ENCODE data around the gene BCL11A. TPM values are rescaled to one million over a fixed set of nuclear protein-coding genes. Genes with fewer than 3 reads are reported as not detected.

BCL11A gene
- total RNA-seq, 2 donors from 2014 or later = 14.3 to 16.2 TPM

DNA sequence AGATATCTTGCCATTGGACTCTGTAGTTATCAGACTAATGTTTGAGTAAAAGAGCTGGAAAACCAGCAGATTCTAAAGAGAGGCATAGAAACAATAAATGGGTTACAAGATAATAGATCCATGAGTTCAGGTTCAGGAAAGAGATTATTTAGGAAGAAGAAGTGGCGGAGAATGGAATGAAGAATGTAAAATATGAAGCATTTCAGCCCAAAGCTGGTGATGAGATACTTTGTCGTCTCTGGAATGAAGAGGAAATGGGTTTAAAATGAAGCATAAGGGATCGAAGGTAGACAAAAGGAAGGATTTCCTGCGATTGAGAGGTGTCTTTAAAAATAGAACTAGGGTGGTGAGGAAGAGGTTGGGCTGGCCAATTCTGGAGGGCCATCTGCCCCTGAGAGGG lies 36.6 kb downstream of the BCL11A start:
- 83 to 94% methylated on average over 4 of the region's 4 CpGs for WGBS, 2 donors
- no peak for TF ChIP-seq POLR2A (IDR thresholded peaks at IDR 0.05)
- TF ChIP-seq, protein P1, sequence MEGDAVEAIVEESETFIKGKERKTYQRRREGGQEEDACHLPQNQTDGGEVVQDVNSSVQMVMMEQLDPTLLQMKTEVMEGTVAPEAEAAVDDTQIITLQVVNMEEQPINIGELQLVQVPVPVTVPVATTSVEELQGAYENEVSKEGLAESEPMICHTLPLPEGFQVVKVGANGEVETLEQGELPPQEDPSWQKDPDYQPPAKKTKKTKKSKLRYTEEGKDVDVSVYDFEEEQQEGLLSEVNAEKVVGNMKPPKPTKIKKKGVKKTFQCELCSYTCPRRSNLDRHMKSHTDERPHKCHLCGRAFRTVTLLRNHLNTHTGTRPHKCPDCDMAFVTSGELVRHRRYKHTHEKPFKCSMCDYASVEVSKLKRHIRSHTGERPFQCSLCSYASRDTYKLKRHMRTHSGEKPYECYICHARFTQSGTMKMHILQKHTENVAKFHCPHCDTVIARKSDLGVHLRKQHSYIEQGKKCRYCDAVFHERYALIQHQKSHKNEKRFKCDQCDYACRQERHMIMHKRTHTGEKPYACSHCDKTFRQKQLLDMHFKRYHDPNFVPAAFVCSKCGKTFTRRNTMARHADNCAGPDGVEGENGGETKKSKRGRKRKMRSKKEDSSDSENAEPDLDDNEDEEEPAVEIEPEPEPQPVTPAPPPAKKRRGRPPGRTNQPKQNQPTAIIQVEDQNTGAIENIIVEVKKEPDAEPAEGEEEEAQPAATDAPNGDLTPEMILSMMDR (IDR thresholded peaks at IDR 0.05) = no peak
- Histone ChIP-seq H3K4me1 (peaks cover 22% of the 10 kb centered on the region), H3K36me3 (replicated peaks in 1 of 2; ENCODE audit: insufficient read depth in 1 of 2, low read depth in 2 of 2) (no peaks in the 10 kb centered on the region), H3K27me3 (no peaks in the 10 kb centered on the region), H3K27ac (no peak overlapping the region), H3K4me3 (no peak overlapping the region), H3K9me3 (no peaks in the 10 kb centered on the region)
- ATAC-seq (no peak), DNase-seq (no peak)
- intact Hi-C loops (cut with DNase I) = no loop called here

DNA sequence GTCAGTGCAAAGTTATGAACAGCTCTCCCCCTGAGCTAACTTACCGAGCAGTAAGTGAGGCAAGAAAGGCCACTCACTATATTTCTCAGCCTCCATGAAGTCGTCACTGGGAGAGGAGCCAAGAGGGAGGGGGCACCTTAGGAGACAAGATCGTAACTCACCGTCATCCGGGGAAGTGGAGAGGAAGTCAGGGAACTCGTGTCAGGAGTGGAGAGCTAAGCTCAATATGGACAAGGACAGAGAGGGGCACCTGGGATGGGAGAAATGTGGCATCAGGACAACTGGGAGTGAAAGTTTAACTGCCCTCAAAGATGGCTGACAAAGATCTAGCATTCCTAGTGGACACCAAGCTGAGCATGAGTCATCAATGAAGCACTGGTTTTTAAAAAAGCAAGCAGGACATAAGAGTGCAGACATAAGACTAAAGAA lies 37.1 kb downstream of the BCL11A start:
- DNase-seq = no peak

DNA sequence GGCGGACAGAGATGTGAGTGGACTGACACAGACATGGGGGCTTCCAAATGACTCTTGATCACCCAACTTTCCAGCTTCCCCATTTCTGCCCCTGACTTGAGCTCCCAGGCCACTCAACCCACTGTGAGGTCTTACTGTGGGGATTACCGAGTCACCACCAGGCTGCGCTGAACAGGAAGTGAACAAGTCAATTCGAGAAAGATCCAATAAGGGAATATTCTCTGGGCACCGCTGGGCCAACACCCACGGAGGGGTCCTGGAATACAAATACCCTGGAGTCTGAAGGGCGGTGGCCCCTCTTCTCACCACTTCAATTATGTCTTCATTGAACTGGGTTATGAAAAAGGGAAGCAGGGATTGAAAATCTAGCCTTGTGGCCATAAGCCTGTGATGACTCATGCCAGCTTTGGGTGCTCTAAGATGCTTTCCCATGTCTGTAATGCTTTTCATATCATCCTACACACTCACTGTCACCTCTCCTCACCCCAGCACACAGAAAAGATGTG lies 37.7 kb downstream of the BCL11A start:
- 77 to 95% methylated on average over 7 of the region's 7 CpGs for WGBS, 2 donors
- peaks cover 27% of the 10 kb centered on the region for H3K4me1 ChIP-seq
- H3K4me3 ChIP-seq = no peak overlapping the region
- no peaks in the 10 kb centered on the region for H3K36me3 ChIP-seq (replicated peaks in 1 of 2; ENCODE audit: insufficient read depth in 1 of 2, low read depth in 2 of 2)
- DNase-seq = peak in 1 of 4 donors; percentile 34
- ATAC-seq = no peak
- H3K27me3 ChIP-seq = no peaks in the 10 kb centered on the region
- no peak overlapping the region for H3K27ac ChIP-seq
- intact Hi-C loops (cut with DNase I) = no loop called here
- TF ChIP-seq, protein P1 (IDR thresholded peaks at IDR 0.05) = no peak
- TF ChIP-seq POLR2A (IDR thresholded peaks at IDR 0.05) = no peak
- no peaks in the 10 kb centered on the region for H3K9me3 ChIP-seq

More for the DNA sequence above, 37.1 kb downstream of the BCL11A start:
- no peaks in the 10 kb centered on the region for H3K36me3 ChIP-seq (replicated peaks in 1 of 2; ENCODE audit: insufficient read depth in 1 of 2, low read depth in 2 of 2)
- intact Hi-C loops (cut with DNase I) = no loop called here
- WGBS, 2 donors = 51 to 71% methylated on average over 6 of the region's 6 CpGs
- H3K27ac ChIP-seq = no peak overlapping the region
- no peaks in the 10 kb centered on the region for H3K27me3 ChIP-seq
- no peaks in the 10 kb centered on the region for H3K9me3 ChIP-seq
- ATAC-seq = no peak
- TF ChIP-seq, protein P1 (IDR thresholded peaks at IDR 0.05) = no peak
- H3K4me3 ChIP-seq = no peak overlapping the region
- H3K4me1 ChIP-seq = peaks cover 23% of the 10 kb centered on the region

DNA sequence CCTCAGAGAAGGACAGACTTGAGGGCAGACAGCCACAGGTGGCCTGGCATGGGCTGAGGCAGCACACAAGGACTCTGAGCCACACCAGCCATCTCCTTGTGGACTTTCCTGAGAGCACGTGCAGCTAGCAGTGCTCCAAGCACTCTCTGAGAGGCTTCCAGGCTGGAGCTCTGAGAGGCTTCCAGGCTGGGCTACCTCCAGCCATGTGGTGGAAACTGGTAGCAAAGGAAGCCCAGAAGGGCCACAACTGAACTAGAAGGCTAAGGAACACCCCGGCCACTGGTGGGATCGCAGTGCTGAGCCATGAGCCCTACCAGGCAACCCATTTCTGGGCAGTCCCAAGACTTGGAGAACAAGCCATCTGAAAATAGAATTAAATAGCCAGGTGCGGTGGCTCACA lies 39.5 kb downstream of the BCL11A start:
- ATAC-seq = no peak
- no peak for DNase-seq
- Histone ChIP-seq H3K4me1 (peaks cover 23% of the 10 kb centered on the region), H3K4me3 (no peak overlapping the region), H3K9me3 (no peaks in the 10 kb centered on the region), H3K36me3 (replicated peaks in 1 of 2; ENCODE audit: insufficient read depth in 1 of 2, low read depth in 2 of 2) (no peaks in the 10 kb centered on the region), H3K27me3 (no peaks in the 10 kb centered on the region), H3K27ac (no peak overlapping the region)
- intact Hi-C loops (cut with DNase I) = no loop called here
- 71 to 79% methylated on average over 3 to 4 of the region's 4 CpGs for WGBS, 2 donors
- TF ChIP-seq POLR2A (IDR thresholded peaks at IDR 0.05) = no peak
- TF ChIP-seq, protein P1 (IDR thresholded peaks at IDR 0.05) = no peak

DNA sequence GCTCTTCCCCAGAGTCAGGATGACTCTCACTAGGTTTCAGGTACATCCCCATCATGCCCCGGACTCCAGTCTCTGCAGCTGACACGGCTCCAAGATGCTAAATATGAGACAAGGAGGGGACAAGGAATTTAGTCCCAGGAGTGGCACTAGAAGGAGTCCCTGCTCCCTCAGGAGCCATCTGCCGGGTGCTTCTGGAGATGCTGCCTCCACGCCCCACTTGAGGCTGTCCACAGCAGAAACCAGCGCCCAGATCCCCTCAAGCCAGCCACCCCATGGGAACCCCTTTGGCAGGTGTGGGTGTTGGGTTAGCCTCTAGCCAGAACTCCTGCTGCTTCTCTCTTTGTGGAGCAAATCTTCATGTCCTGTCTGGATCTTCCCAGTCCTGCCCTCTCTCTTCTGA lies 40.3 kb downstream of the BCL11A start:
- no peak for TF ChIP-seq POLR2A (IDR thresholded peaks at IDR 0.05)
- TF ChIP-seq, protein P1 (IDR thresholded peaks at IDR 0.05) = no peak
- DNase-seq (no peak), ATAC-seq (no peak)
- intact Hi-C loops (cut with DNase I) = no loop called here
- Histone ChIP-seq H3K27ac (no peak overlapping the region), H3K4me1 (peaks cover 23% of the 10 kb centered on the region), H3K4me3 (no peak overlapping the region), H3K27me3 (no peaks in the 10 kb centered on the region), H3K36me3 (replicated peaks in 1 of 2; ENCODE audit: insufficient read depth in 1 of 2, low read depth in 2 of 2) (no peaks in the 10 kb centered on the region), H3K9me3 (no peaks in the 10 kb centered on the region)
- 93 to 94% methylated on average over 3 to 5 of the region's 5 CpGs for WGBS, 2 donors
